Stimulated activated CD4-positive, alpha-beta T cell treated with anti-CD3 and anti-CD28 coated beads, Interleukin-1b, Interleukin-23, amount 100 ng/mL, for 1 hour (primary cell): ENCODE measurements around the gene ANP32E.
"Not testable (repeated sequence)": the region's sequence is repeated elsewhere in the genome, so short reads cannot be mapped to it uniquely, and the experiment has no call there.

Experiments used
- DNase-seq, 2 donors: peaks; one replicate each; pipeline ENCODE4 v3.0.0-alpha.2; 2020; ENCODE audit warnings: low read depth in 2 of 2

Gene ANP32E

DNA sequence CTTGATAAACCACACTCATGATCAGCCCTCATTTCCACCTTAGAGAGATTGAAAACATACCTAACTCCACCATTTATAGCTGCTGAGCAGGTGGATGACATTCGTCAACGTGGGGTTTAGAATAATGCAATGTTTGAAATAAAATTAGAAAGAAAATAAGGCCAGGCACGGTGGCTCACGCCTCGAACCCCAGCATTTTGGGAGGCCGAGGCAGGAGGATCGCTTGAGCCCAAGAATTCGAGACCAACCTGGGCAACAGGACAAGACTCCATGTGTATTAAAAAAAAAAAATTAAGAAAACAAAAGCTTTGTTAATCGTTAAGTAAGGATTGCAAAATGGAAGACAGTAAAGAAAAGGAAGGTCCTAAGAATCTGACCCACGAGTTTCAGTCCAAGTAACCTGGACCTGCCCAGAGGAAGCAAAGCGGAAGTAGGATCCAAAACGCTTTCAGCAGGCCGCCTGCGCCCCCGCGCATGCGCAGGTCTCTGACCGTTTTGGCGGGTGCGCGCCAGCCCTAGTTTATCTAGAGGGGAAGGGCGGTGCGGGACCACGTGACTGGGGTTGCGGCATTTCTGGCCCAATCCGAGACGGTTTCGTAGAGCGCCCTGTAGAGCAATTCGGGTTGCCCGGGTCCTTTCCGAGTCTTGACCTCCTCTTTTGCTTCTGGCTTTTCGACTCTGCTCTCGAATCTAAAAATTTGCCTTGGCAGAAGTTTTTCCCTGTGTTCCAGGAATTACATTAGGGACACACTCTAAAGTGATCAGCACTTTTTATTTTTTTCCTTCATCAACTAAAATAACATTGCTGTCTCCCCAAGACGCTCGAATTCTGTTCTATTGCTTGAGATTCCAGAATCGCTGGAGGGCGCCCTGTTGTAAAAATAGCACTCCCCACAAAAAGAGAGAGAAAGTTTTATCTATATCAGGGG, 22.5 kb downstream of the ANP32E start:
- peak; percentile 72 to 78 for DNase-seq

- DNase-seq = no peak
These were observed 23.8 kb downstream of the ANP32E start for GRCh38 chr1:150212070-150212469.

GRCh38 chr1:150210706-150211105, 25.2 kb downstream of the ANP32E start:
- no peak for DNase-seq

DNA sequence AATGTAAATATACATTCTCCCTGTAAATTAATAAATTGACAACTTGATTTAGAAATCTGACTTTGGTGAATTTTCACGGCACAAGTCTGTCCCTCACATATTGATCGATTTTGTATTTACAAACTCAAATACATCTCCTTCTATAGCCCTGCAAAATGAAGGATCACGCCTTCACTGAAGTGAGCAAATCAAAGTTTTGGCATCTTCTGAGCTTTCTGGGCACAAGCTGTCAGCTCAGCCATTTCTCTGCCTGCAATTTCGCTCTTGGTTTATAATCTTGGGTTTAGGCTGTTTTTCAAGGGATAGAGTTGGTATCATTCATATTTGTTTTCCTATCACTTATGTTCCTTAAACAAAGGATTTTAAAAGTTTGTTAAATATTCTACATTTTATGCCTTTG, 25.8 kb downstream of the ANP32E start:
- DNase-seq = no peak

- DNase-seq = not testable (repeated sequence)
These were observed 27.5 kb downstream of the ANP32E start for GRCh38 chr1:150208460-150208859.

GRCh38 chr1:150207281-150207971, 28.5 kb downstream of the ANP32E start:
- no peak for DNase-seq

GRCh38 chr1:150196417-150196816, 39.5 kb downstream of the ANP32E start:
- DNase-seq = no peak

GRCh38 chr1:150194381-150195031, 41.4 kb downstream of the ANP32E start:
- DNase-seq = no peak

GRCh38 chr1:150192012-150192411, 43.9 kb downstream of the ANP32E start:
- DNase-seq = no peak

GRCh38 chr1:150187560-150187931, 48.4 kb downstream of the ANP32E start:
- no peak for DNase-seq

DNA sequence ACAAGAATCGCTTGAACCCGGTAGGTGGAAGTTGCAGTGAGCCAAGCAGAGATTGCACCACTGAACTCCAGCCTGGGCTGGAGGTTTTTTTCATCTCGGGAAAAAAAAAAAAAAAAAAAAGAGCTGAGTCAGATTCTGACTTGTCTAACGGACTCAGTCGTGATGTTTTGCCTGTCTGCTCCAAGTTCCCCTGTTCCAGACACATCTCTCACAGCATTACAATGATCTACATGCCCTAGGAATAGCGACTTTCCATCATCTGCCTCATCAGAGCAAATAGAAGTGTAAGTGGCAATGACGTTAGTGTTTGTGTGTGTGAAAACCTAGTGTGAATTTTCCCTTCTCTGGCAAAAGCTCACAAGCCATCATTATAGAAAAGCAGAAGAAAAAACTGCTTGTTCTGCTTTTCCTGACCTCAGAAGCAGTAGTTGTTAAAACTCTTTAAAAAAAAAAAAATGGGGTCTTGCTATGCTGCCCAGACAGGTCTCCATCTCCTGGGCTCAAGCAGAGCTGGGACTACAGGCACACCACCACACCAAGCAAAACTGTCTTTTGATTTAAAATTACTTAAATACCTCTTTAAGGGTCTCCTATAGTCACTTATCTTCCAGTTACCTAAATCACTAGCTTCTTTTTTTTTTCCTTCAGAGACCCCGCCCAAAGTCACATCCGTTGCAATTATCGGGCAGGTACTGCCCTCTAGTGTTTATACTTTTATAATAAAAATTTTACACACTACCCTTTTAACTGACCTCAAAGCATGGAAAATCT, 48.9 kb downstream of the ANP32E start:
- DNase-seq = no peak

- not testable (repeated sequence) for DNase-seq
These were observed 49.5 kb downstream of the ANP32E start for GRCh38 chr1:150186438-150186788.

DNA sequence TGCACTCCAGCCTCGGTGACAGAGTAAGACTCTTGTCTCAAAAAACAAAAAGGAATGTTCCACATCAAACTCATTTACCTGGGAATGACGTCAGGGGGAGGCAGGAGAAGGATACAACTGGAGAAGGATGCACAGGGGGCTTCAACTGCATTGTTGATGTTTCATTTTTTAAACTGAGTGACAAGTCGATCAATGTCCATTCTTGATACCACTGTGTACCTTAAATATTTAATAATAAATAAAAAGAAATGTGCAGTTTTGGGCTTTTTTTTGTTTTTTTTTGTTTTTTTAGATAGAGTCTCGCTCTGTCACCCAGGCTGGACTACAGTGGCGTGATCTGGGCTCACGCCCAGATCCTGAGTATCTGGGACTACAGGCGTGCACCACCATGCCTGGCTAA, 50.4 kb downstream of the ANP32E start:
- DNase-seq = no peak

- DNase-seq = no peak
These were observed 52.9 kb downstream of the ANP32E start for GRCh38 chr1:150183061-150183460.

- no peak for DNase-seq
These were observed 53.7 kb downstream of the ANP32E start for GRCh38 chr1:150182247-150182646.

- DNase-seq = no peak
These were observed 55.4 kb downstream of the ANP32E start for GRCh38 chr1:150180474-150180873.

- DNase-seq = no peak
These were observed 56.0 kb downstream of the ANP32E start for GRCh38 chr1:150179867-150180266.

GRCh38 chr1:150178548-150178947, 57.4 kb downstream of the ANP32E start:
- no peak for DNase-seq

GRCh38 chr1:150176593-150176992, 59.3 kb downstream of the ANP32E start:
- DNase-seq = no peak

DNA sequence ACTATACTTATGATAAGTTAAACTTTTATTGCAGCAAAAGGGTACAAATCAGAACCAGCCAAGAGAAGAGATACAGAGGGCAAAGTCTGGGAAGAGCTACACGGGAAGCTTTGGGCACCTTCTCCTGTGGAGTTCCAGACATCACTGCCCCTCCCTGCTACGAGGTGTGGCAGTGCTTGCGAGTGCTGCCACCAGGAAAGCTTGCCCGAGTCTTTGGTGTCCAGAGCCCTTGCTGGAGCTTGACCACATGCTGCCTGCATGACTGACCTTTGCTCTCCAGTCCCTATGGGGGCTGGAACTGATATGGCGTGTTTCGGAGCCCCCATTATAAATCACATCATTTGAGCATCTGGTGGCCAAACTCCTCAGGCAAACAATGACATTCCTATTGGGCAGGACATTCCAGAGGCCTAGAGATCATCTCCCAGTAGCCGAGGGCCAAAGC, 62.7 kb downstream of the ANP32E start:
- DNase-seq = no peak

- DNase-seq = no peak
These were observed 64.1 kb downstream of the ANP32E start for GRCh38 chr1:150171801-150172200.
